Activated naive CD4-positive, alpha-beta T cell treated with anti-CD3 and anti-CD28 coated beads for 36 hours (primary cell): Measurements from ENCODE around the gene DCTN4. TPM values are rescaled to one million over a fixed set of nuclear protein-coding genes. Genes with fewer than 3 reads are reported as not detected.

ENCODE experiments used
- CTCF ChIA-PET: fragments of 350-600 bp; sonication (Branson Sonifier 250); formaldehyde crosslinking; loops from one replicate; lab custom pipeline; 2021; ENCODE audit warnings: antibody characterized with exemption; lab: Charles Lee
- DNase-seq: peaks from one replicate; pipeline ENCODE4 v3.0.0-alpha.2; 2020
- H3K27ac Mint-ChIP-seq: one replicate; pipeline ENCODE4 v1.8.0; 2021; ENCODE audit warnings: mild to moderate bottlenecking, mixed read lengths
- H3K27me3 Mint-ChIP-seq: one replicate; pipeline ENCODE4 v1.8.0; 2021; ENCODE audit warnings: low read depth, mixed read lengths
- H3K36me3 Mint-ChIP-seq: one replicate; pipeline ENCODE4 v1.8.0; 2021; ENCODE audit warnings: low read depth, mixed read lengths
- H3K4me1 Mint-ChIP-seq: one replicate; pipeline ENCODE4 v1.8.0; 2021; ENCODE audit warnings: low read depth, mixed read lengths
- H3K4me3 Mint-ChIP-seq: one replicate; pipeline ENCODE4 v1.8.0; 2021; ENCODE audit warnings: mild to moderate bottlenecking, moderate library complexity, mixed read lengths
- H3K9me3 Mint-ChIP-seq: one replicate; pipeline ENCODE4 v1.8.0; 2021; ENCODE audit warnings: mixed read lengths
- intact Hi-C: fragments of 100-400 bp; cut with micrococcal nuclease; formaldehyde crosslinking; loops from one replicate; pipeline ENCODE4 v1.15.1; 2023
- total RNA-seq, 2 experiments: library from RNA; stranded (reverse); gene quantifications; one replicate each; pipeline ENCODE4 v1.2.3, GENCODE V29; 2021

Gene DCTN4
- total RNA-seq, 2 experiments from 2014 or later = 41.0 to 47.7 TPM

DNA sequence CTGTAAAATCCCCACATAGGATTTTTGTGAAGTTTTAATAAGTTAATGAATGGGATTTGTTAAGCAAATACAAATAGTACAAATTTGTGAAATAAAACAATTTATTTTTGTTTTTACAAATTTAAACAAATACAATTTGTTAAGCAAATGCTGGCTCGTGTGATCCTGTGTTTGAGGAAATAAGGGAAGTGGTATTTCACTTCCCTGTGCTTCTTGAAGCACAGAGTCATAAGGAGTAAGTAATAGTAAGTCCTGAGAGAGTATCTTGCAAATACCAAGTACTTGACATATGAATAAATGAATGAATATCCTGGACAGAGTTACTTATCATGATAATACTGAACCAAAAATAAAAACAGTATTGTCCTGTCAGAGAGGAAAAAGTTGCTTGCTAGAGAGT, 28.8 kb upstream of the DCTN4 start:
- peaks cover 77% of the 10 kb centered on the region for H3K4me1 Mint-ChIP-seq
- peaks cover 20% of the 10 kb centered on the region for H3K36me3 Mint-ChIP-seq
- DNase-seq = no peak
- H3K27me3 Mint-ChIP-seq = no peaks in the 10 kb centered on the region
- H3K27ac Mint-ChIP-seq = peak overlapping the region; percentile 77
- CTCF ChIA-PET = interaction anchor here (1.3 to 3.3 kb wide), 8 partner anchors 10 to 87 kb away, joined by 3 to 19 read pairs (median 8); partner anchors contain the start of genes IRGM, RBM22 and SMIM3
- no peak overlapping the region for H3K4me3 Mint-ChIP-seq
- intact Hi-C loops = loop anchor here (10.0 kb wide), 1 partner anchor 1983 kb away; no protein-coding TSS in a partner anchor
- H3K9me3 Mint-ChIP-seq = peaks cover 5% of the 10 kb centered on the region

- Mint-ChIP-seq H3K9me3 (peaks cover 5% of the 10 kb centered on the region), H3K27me3 (no peaks in the 10 kb centered on the region), H3K4me1 (peaks cover 85% of the 10 kb centered on the region), H3K4me3 (no peak overlapping the region), H3K36me3 (peaks cover 24% of the 10 kb centered on the region), H3K27ac (peak overlapping the region; percentile 77)
- intact Hi-C loops = loop anchor here (10.0 kb wide), 1 partner anchor 1982 kb away; no protein-coding TSS in a partner anchor
- CTCF ChIA-PET = interaction anchor here (0.7 to 1.7 kb wide), 8 partner anchors 9 to 347 kb away, joined by 3 to 10 read pairs (median 6); partner anchors contain the start of genes IRGM, RBM22 and SMIM3
- no peak for DNase-seq
Observed at GRCh38 chr5:150786876-150787275, 28.1 kb upstream of the DCTN4 start.

DNA sequence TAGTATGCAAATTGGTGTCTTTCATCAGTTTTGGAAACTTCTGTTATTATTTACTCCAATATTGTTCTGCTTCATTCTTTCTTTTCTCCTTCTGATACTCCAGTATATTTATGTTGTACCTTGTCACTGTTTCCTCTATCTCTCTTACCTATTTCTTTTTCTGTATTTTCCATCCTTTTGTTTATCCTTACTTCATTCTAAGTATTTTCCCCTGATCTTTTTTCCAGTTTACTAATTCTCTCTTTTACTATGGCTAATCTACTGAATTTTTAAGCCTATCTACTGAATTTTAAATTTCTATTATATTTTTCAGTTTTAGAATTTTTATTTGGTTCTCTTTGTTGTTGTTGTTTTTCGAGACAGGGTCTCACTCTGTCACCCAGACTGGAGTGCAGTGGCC, 27.1 kb upstream of the DCTN4 start:
- H3K9me3 Mint-ChIP-seq = peaks cover 5% of the 10 kb centered on the region
- H3K4me1 Mint-ChIP-seq = peaks cover 88% of the 10 kb centered on the region
- CTCF ChIA-PET = interaction anchor here (1.6 to 1.7 kb wide), 3 partner anchors 45 to 60 kb away, joined by 4 to 9 read pairs (median 4); partner anchors contain the start of gene IRGM
- intact Hi-C loops = loop anchor here (10.0 kb wide), 1 partner anchor 1981 kb away; no protein-coding TSS in a partner anchor
- H3K27me3 Mint-ChIP-seq = no peaks in the 10 kb centered on the region
- H3K36me3 Mint-ChIP-seq = peaks cover 28% of the 10 kb centered on the region
- no peak overlapping the region for H3K4me3 Mint-ChIP-seq
- DNase-seq = no peak
- H3K27ac Mint-ChIP-seq = peak overlapping the region; percentile 97

DNA sequence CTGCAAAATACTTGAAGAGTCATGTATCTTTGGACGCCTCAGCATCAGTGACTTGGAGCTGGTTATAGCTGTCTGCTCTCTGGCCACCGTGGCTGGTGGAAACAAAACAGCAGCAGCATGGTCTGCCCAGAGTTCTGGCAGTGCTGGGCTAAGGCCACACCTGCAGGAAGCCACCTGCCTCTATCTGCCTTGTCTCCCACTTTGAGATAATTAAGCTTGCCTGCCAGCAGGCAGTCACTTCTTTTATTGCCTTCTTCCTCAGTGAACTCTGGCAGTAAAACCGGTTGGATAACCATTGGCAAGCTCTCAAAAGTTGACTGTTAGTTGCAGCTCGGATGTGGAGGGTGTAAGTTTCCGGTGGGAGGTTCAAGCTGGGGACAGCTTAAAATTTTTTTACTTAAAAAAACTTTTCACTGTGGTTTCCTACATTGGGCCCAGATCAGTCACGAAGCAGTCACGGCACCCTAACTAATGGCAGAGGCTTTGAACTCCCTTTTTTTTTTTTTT, 24.7 kb upstream of the DCTN4 start:
- CTCF ChIA-PET = interaction anchor here (0.6 to 3.0 kb wide), 9 partner anchors 18 to 873 kb away, joined by 3 to 15 read pairs (median 6); partner anchors contain the start of genes DCTN4, IRGM and RBM22
- H3K4me1 Mint-ChIP-seq = peaks cover 77% of the 10 kb centered on the region
- peaks cover 5% of the 10 kb centered on the region for H3K9me3 Mint-ChIP-seq
- H3K27ac Mint-ChIP-seq = peak overlapping the region; percentile 97
- peak overlapping the region; percentile 73 for H3K4me3 Mint-ChIP-seq
- H3K36me3 Mint-ChIP-seq = peaks cover 36% of the 10 kb centered on the region
- peak; percentile 87 for DNase-seq
- intact Hi-C loops = loop anchor here (1.0 to 10.0 kb wide), 11 partner anchors 14 to 1979 kb away; partner anchors contain the start of genes CD74, G3BP1, GM2A and RBM22
- H3K27me3 Mint-ChIP-seq = no peaks in the 10 kb centered on the region

- Mint-ChIP-seq H3K9me3 (peaks cover 5% of the 10 kb centered on the region), H3K36me3 (peaks cover 36% of the 10 kb centered on the region), H3K4me3 (peak overlapping the region; percentile 73), H3K27ac (peak overlapping the region; percentile 97), H3K27me3 (no peaks in the 10 kb centered on the region), H3K4me1 (peaks cover 77% of the 10 kb centered on the region)
- CTCF ChIA-PET = interaction anchor here (0.8 to 5.1 kb wide), 8 partner anchors 25 to 359 kb away, joined by 3 to 63 read pairs (median 5); partner anchors contain the start of genes DCTN4, IRGM and RBM22
- DNase-seq = no peak
- intact Hi-C loops = loop anchor here (1.0 to 10.0 kb wide), 11 partner anchors 14 to 1978 kb away; partner anchors contain the start of genes CD74, G3BP1, GM2A and RBM22
Observed at GRCh38 chr5:150782850-150783249, 24.0 kb upstream of the DCTN4 start.

DNA sequence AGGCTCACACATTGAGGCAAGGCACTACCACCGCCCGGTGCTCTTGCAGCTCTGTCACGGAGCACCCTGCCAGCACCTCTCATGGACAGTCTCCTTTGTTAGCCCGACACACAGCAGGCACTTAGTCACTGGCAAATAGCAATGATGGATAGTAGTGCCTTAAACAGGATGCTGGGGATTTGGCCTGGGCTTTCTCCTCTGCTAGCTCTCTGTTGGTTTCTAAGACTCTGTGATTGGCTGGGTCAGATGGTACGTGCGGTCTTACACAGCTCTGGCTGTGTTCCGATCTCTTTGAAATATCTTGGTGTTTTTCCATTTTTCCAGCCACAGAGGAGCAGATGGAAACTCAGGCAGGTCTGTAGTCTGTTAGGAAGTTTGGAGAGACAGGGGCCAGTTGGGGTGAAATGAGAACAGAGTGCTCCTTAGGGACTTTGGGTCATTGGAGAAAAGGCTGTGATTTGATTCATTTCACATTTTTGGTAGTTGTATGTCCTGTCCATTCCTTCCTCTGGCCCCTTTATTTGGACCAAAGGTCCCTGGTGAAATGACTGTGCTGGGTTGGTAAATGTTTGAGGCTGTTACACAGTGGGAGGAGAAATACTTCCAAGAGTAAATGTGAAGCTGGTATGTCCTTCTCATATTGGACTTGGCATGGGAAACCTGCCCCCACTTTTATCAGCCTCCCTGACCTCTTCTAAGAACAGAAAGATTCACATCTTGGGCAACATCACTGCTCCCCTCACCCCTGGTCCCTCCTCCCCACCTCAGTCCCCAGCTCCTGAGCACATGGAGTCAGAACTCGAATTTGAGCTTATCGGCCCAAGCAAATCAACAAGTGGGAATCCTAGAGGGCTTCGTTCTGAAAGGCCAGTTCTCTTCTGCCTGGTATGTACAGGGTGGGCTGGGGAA, 23.1 kb upstream of the DCTN4 start:
- peaks cover 36% of the 10 kb centered on the region for H3K36me3 Mint-ChIP-seq

GRCh38 chr5:150780816-150781221, 22.0 kb upstream of the DCTN4 start:
- Mint-ChIP-seq H3K36me3 (peaks cover 32% of the 10 kb centered on the region), H3K4me3 (peak overlapping the region; percentile 99), H3K4me1 (peaks cover 64% of the 10 kb centered on the region), H3K9me3 (peaks cover under 1% of the 10 kb centered on the region), H3K27me3 (no peaks in the 10 kb centered on the region), H3K27ac (peak overlapping the region; percentile 97)
- intact Hi-C loops = loop anchor here (1.0 to 10.0 kb wide), 7 partner anchors 9 to 1976 kb away; partner anchors contain the start of genes CD74, G3BP1, GM2A and TNIP1
- DNase-seq = no peak
- CTCF ChIA-PET = interaction anchor here (0.8 to 5.8 kb wide), 8 partner anchors 9 to 79 kb away, joined by 3 to 63 read pairs (median 7); partner anchors contain the start of genes DCTN4 and RBM22

More for the DNA sequence above, 23.1 kb upstream of the DCTN4 start:
- DNase-seq = no peak
- H3K27me3 Mint-ChIP-seq = no peaks in the 10 kb centered on the region
- CTCF ChIA-PET = interaction anchor here (0.8 to 5.8 kb wide), 8 partner anchors 8 to 360 kb away, joined by 3 to 63 read pairs (median 6); partner anchors contain the start of genes IRGM and RBM22
- intact Hi-C loops = loop anchor here (2.0 to 10.0 kb wide), 7 partner anchors 299 to 1977 kb away; partner anchors contain the start of genes CD74, G3BP1, GM2A and TNIP1
- H3K4me1 Mint-ChIP-seq = peaks cover 73% of the 10 kb centered on the region
- H3K4me3 Mint-ChIP-seq = peak overlapping the region; percentile 5
- peak overlapping the region; percentile 97 for H3K27ac Mint-ChIP-seq
- peaks cover 5% of the 10 kb centered on the region for H3K9me3 Mint-ChIP-seq

DNA sequence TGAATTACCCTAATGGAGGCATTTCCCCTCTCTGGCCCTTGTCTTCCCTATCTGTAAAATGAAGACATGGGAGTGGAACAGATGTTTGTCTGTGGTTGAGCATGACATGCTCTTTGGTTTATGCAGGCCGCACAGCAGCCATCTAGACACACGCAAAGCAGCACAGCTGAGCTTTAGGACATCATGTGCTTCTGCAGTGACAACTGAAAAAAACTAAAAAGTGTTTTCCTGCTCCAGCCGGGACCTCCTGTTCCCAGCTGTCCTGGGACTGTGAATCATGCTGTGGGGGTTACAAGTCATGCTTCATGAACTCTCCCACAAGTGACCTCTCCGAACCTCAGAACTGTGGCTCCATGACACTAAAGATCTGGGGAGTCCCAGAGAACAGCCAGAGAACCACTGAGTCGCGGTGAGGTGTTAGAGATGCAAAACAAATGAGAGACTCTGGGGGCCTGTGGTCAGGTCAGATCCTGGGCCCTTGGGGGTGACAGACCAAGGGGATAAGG, 21.4 kb upstream of the DCTN4 start:
- Mint-ChIP-seq H3K36me3 (peaks cover 27% of the 10 kb centered on the region), H3K4me3 (peak overlapping the region; percentile 99), H3K9me3 (no peaks in the 10 kb centered on the region), H3K27ac (peak overlapping the region; percentile 97), H3K4me1 (peaks cover 58% of the 10 kb centered on the region), H3K27me3 (no peaks in the 10 kb centered on the region)
- intact Hi-C loops = loop anchor here (1.0 to 10.0 kb wide), 7 partner anchors 10 to 1975 kb away; partner anchors contain the start of genes CD74, G3BP1, GM2A and TNIP1
- CTCF ChIA-PET = interaction anchor here (1.1 to 5.8 kb wide), 14 partner anchors 9 to 219 kb away, joined by 3 to 63 read pairs (median 10); partner anchors contain the start of genes DCTN4, IRGM and RBM22
- DNase-seq = peak; percentile 70

- Mint-ChIP-seq H3K36me3 (peaks cover 25% of the 10 kb centered on the region), H3K4me3 (peak overlapping the region; percentile 99)
- no peak for DNase-seq
Observed at GRCh38 chr5:150779397-150780186, 20.8 kb upstream of the DCTN4 start.

GRCh38 chr5:150778517-150779396, 19.9 kb upstream of the DCTN4 start, which contains the start of gene SMIM3:
TSS of gene SMIM3 (plus strand) at chr5:150778757. CDS start at chr5:150795441, 16,684 bp downstream.
- CTCF ChIA-PET = interaction anchor here (0.7 to 5.8 kb wide), 28 partner anchors 8 to 218 kb away, joined by 3 to 63 read pairs (median 6); partner anchors contain the start of genes DCTN4, IRGM and RBM22
- H3K27ac Mint-ChIP-seq = peak within 1 kb of the TSS; percentile 93
- H3K9me3 Mint-ChIP-seq = no peaks in the 10 kb centered on the region
- intact Hi-C loops = loop anchor here (1.0 kb wide), 6 partner anchors 20 to 328 kb away; no protein-coding TSS in a partner anchor
- no peaks in the 10 kb centered on the region for H3K27me3 Mint-ChIP-seq
- H3K36me3 Mint-ChIP-seq = peaks cover 22% of the 10 kb centered on the region
- DNase-seq = peak; percentile 86
- H3K4me3 Mint-ChIP-seq = peak within 1 kb of the TSS; percentile 99
- H3K4me1 Mint-ChIP-seq = peaks cover 48% of the 10 kb centered on the region

More at GRCh38 chr5:150779397-150780186, 20.8 kb upstream of the DCTN4 start:
- CTCF ChIA-PET = interaction anchor here (0.7 to 5.8 kb wide), 28 partner anchors 10 to 218 kb away, joined by 3 to 63 read pairs (median 6); partner anchors contain the start of genes DCTN4, IRGM and RBM22
- Mint-ChIP-seq H3K9me3 (no peaks in the 10 kb centered on the region), H3K27me3 (no peaks in the 10 kb centered on the region), H3K4me1 (peaks cover 54% of the 10 kb centered on the region), H3K27ac (peak overlapping the region; percentile 97)
- intact Hi-C loops = loop anchor here (1.0 to 10.0 kb wide), 13 partner anchors 11 to 1975 kb away; partner anchors contain the start of genes CD74, G3BP1, GM2A and TNIP1
